ENCODE results near the gene ERCC4. TPM values are rescaled to one million over a fixed set of nuclear protein-coding genes. Genes with fewer than 3 reads are reported as not detected.

ERCC4 gene
- total RNA-seq, 2 donors from 2014 or later = 12.9 to 18.2 TPM

DNA sequence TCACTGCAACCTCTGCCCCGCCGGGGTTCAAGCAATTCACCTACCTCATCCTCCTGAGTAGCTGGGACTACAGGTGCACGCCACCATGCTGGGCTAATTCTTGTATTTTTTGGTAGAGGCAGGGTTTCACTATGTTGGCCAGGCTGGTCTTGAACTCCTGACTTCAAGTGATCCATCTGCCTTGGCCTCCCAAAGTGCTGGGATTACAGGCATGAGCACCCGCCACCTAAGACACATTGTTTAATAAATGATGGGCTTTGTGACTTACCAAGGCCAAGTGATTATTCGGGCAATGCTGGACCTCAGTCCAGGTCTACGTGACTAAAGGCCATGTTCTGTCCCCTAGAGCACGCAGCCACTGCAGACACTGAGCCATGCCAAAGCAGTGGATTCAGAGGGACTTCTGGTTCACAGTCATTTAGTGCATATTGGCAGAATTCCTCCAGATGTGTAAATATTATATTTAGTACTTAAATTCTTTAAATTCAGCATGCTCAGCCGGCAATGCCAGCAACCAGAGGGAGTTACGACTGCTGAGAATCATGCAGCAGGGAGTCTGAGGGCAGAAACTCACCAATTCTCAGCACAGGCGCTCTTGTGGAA is 4.8 kb upstream of the ERCC4 start:
- H3K4me1 Mint-ChIP-seq = peaks cover 4% of the 10 kb centered on the region
- no peak for DNase-seq
- Histone ChIP-seq H3K9ac (ENCODE audit: extremely low read depth, low read length, poor library complexity, severe bottlenecking) (no peak overlapping the region), H3K4me1 (ENCODE audit: control insufficient read depth, insufficient read depth, low read length) (no peaks in the 10 kb centered on the region), H3K36me3 (ENCODE audit: control insufficient read depth, insufficient read depth, low read length) (no peaks in the 10 kb centered on the region), H3K9me3 (ENCODE audit: control insufficient read depth, low read length) (peaks cover 19% of the 10 kb centered on the region), H3K4me3 (ENCODE audit: low read length) (no peak overlapping the region), H3K27ac (ENCODE audit: low read depth, low read length) (no peak overlapping the region), H3K27me3 (ENCODE audit: control insufficient read depth, insufficient read depth, low read length, poor library complexity, severe bottlenecking) (no peaks in the 10 kb centered on the region)
- TF ChIP-seq CTCF (conservative IDR thresholded peaks at IDR 0.05) = no peak
- peaks cover 20% of the 10 kb centered on the region for H3K9me3 Mint-ChIP-seq
- H3K4me3 Mint-ChIP-seq = no peak overlapping the region
- no peaks in the 10 kb centered on the region for H3K36me3 Mint-ChIP-seq (ENCODE audit: low read depth)
- H3K27me3 Mint-ChIP-seq (ENCODE audit: insufficient read depth) = peaks cover 5% of the 10 kb centered on the region
- 81 to 89% methylated on average over 6 to 10 of the region's 10 CpGs for WGBS, 2 experiments (ENCODE audit: insufficient coverage in 1 of 2, insufficient read length in 1 of 2)
- no peak overlapping the region for H3K27ac Mint-ChIP-seq

GRCh38 chr16:13919330-13919682 is 648 bp upstream of the ERCC4 start:
- Histone ChIP-seq H3K27me3 (ENCODE audit: control insufficient read depth, insufficient read depth, low read length, poor library complexity, severe bottlenecking) (no peaks in the 10 kb centered on the region), H3K27ac (ENCODE audit: low read depth, low read length) (peak overlapping the region; percentile 6), H3K9me3 (ENCODE audit: control insufficient read depth, low read length) (no peaks in the 10 kb centered on the region), H3K9ac (ENCODE audit: extremely low read depth, low read length, poor library complexity, severe bottlenecking) (no peak overlapping the region), H3K4me1 (ENCODE audit: control insufficient read depth, insufficient read depth, low read length) (no peaks in the 10 kb centered on the region), H3K4me3 (ENCODE audit: low read length) (peak overlapping the region; percentile 63), H3K36me3 (ENCODE audit: control insufficient read depth, insufficient read depth, low read length) (peaks cover 3% of the 10 kb centered on the region)
- Mint-ChIP-seq H3K9me3 (no peaks in the 10 kb centered on the region), H3K27ac (peak overlapping the region; percentile 76), H3K36me3 (ENCODE audit: low read depth) (peaks cover 4% of the 10 kb centered on the region), H3K4me3 (peak overlapping the region; percentile 98), H3K4me1 (peaks cover 15% of the 10 kb centered on the region), H3K27me3 (ENCODE audit: insufficient read depth) (peaks cover 4% of the 10 kb centered on the region)
- 45% methylated on average over 3 of the region's 3 CpGs; no CpG with 5 or more reads in 1 of the 2 experiments for WGBS, 2 experiments (ENCODE audit: insufficient coverage in 1 of 2, insufficient read length in 1 of 2)
- DNase-seq = no peak
- no peak for TF ChIP-seq CTCF (conservative IDR thresholded peaks at IDR 0.05)

DNA sequence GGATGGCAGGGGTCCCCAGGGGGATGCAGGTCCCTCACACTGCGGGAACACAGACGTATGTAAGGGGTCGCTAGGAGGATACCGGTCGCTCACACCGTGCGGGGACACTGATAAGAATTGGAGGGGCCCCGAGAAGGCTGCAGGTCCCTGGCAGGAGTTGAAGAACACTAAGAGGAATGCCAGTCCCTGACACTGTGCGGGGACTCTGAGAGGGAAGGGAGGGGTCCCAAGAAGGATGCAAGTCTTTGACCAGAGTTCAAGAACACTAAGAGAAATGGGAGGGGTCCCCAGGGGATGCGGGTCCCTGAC is 510 bp downstream of the ERCC4 start:
- Mint-ChIP-seq H3K27ac (peak overlapping the region; percentile 92), H3K36me3 (ENCODE audit: low read depth) (peaks cover 4% of the 10 kb centered on the region), H3K4me1 (peaks cover 15% of the 10 kb centered on the region), H3K9me3 (no peaks in the 10 kb centered on the region), H3K27me3 (ENCODE audit: insufficient read depth) (no peaks in the 10 kb centered on the region), H3K4me3 (peak overlapping the region; percentile 98)
- Histone ChIP-seq H3K4me1 (ENCODE audit: control insufficient read depth, insufficient read depth, low read length) (no peaks in the 10 kb centered on the region), H3K9me3 (ENCODE audit: control insufficient read depth, low read length) (no peaks in the 10 kb centered on the region), H3K27me3 (ENCODE audit: control insufficient read depth, insufficient read depth, low read length, poor library complexity, severe bottlenecking) (no peaks in the 10 kb centered on the region), H3K36me3 (ENCODE audit: control insufficient read depth, insufficient read depth, low read length) (peaks cover 13% of the 10 kb centered on the region), H3K27ac (ENCODE audit: low read depth, low read length) (peak overlapping the region; percentile 76), H3K9ac (ENCODE audit: extremely low read depth, low read length, poor library complexity, severe bottlenecking) (peak overlapping the region; percentile 82), H3K4me3 (ENCODE audit: low read length) (peak overlapping the region; percentile 95)
- TF ChIP-seq CTCF (conservative IDR thresholded peaks at IDR 0.05) = no peak
- no peak for DNase-seq
- WGBS, 2 experiments (ENCODE audit: insufficient coverage in 1 of 2, insufficient read length in 1 of 2) = 2 to 5% methylated on average over 5 to 10 of the region's 10 CpGs
